ENCODE results near the gene PIGC. TPM values are rescaled to one million over a fixed set of nuclear protein-coding genes. Genes with fewer than 3 reads are reported as not detected.

The PIGC gene
- total RNA-seq: 14.8 and 15.7 TPM in 2 replicates

GRCh38 chr1:172443666-172444453 is at the start of gene PIGC:
Gene PIGC, minus strand, starts transcription at chr1:172444069. Its CDS starts 1,447 bp downstream, at chr1:172442622.

GRCh38 chr1:172420385-172420784 is 23.5 kb downstream of the PIGC start, which contains the start of gene C1orf105:
Gene C1orf105, plus strand, starts transcription at chr1:172420685. Its CDS starts 201 bp downstream, at chr1:172420886.

Other genes with a start within 250 kb of the PIGC start
- not detected in 2 replicates for gene C1orf105, start 23.4 kb downstream of the PIGC start, total RNA-seq
- gene SUCO, start 89.1 kb upstream of the PIGC start, total RNA-seq: 46.5 and 52.5 TPM in 2 replicates
- not detected in 2 replicates for gene FASLG, start 215.0 kb upstream of the PIGC start, total RNA-seq